Stimulated activated CD8-positive, alpha-beta memory T cell treated with anti-CD3 and anti-CD28 coated beads, Interleukin-7, amount 100 ng/mL, for 1 hour (primary cell): ENCODE results near the gene RRAGD.

Experiments used
- DNase-seq, 2 donors: peaks; one replicate each; pipeline ENCODE4 v3.0.0-alpha.2; 2020; ENCODE audit warnings: low read depth in 2 of 2

Gene RRAGD

GRCh38 chr6:89346433-89346832 lies 65.6 kb downstream of the RRAGD start:
- no peak for DNase-seq

DNA sequence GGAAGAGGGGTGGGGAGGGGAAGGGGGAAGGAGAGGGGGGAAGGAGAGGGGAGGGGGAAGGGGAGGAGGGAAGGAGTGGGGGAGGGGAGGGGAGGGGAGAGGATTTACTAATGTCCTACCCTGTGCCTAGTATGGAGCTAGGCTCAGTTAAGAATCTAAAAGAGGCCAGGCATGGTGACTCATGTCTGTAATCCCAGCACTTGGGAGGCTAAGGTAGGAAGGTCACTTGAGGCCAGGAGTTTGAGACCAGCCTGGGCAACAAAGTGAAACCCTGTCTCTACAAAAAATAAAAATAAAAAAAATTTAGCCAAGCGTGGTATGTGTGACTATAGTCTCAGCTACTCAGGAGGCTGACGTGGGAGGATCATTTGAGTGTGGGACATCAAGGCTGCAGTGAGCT lies 72.5 kb downstream of the RRAGD start:
- no peak for DNase-seq

- no peak for DNase-seq
These were observed 76.9 kb downstream of the RRAGD start for GRCh38 chr6:89335164-89335563.

GRCh38 chr6:89330910-89331309 lies 81.2 kb downstream of the RRAGD start:
- no peak for DNase-seq

- DNase-seq = no peak
These were observed 83.1 kb downstream of the RRAGD start for GRCh38 chr6:89328976-89329375.

DNA sequence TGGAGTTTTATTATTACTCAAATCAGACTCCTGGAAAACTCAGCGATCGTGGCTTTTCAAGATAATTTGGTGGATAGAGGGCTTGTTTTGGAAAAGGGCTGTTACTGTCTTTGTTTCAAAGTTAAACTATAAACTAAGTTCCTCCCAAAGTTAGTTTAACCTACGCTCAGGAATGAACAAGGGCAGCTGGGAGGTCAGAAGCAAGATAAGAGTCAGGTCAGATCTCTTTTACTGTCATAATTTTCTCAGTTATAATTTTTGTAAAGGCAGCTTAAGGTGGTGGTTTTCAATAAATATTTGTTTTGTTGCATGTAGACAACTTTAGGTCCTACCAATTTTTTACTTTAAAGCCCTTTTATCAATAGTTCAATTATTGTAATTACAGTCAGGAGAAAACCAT lies 87.8 kb downstream of the RRAGD start:
- no peak for DNase-seq

DNA sequence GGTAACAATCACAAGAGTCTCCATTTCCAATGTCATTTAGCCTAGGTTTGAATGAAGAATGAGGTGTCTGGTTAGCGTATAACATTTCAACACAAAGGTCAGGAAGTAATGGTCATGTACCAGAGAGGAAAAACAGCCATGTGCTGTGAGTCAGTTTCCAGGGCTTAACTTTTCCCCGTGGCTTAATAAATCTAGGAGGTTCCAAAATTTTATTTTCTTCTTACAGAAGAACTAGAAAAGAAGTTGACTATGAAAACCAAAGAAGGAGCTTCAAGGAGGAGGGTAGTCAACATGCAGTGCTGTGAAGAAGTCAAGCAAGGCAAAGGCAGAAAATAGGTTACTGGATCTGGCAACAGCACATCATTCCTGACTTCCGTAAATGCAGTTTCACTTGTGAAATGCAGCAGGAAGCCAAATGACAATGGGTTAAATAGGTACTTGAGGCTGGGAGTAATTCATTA lies 88.5 kb downstream of the RRAGD start:
- no peak for DNase-seq

GRCh38 chr6:89321131-89321970 lies 90.7 kb downstream of the RRAGD start:
- no peak for DNase-seq

- no peak for DNase-seq
These were observed 92.0 kb downstream of the RRAGD start for GRCh38 chr6:89320012-89320559.

- no peak for DNase-seq
These were observed 95.0 kb downstream of the RRAGD start for GRCh38 chr6:89317067-89317466.

DNA sequence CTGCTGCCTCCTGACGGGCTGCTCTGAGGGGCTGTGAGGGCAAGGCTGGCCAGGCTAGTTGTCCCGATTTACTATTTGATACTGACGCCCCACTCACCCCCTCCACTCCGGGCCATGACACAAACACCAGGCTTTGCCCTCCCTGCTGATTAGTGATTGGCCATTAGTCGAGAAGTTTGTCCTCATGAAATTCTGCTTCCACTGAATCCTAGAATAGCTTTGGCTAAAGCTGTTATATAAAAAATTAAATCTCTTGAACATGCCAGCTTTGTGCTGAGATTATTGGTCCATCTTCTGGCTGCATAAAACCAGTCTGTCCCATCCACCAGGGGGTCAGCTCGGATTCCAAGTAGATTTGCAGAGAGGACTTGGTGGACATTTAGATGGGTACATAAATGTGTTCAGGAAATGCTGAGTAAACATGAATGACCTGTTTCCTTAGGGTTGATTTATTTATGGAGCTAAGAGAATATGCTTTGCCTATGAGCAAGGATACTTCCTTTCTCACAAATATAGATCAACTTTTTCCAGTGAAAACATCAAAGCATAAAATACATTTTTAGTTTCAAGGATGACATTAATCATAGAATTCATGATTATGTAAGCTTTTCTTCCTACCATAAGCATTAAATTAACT lies 96.7 kb downstream of the RRAGD start, which contains the start of gene GABRR2:
TSS of gene GABRR2 (minus strand) at position 51 of the 637 bp plus-strand sequence. CDS start 134 bp downstream, outside the sequence.
- DNase-seq = no peak

DNA sequence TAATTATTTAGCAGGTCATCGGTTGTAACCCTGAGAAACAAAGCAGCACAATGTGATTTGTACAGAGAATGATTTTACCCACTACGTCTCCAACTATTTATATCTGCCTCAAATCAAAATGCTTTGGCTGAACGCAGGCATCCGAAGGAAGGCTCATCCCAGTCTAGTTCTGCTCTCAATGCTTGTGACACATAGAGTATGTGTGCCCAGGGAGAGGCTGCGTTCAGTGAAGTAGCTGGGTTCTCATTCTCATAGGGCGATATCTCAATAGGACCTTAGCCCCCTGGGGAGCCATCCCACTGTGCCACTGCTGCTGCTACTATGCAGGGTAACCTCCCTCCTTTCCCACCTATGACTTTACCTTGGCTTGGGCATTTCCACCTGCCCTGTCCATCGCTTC lies 97.4 kb downstream of the RRAGD start:
- DNase-seq = no peak
